ENCODE data around the gene MANEAL.

Gene MANEAL

DNA sequence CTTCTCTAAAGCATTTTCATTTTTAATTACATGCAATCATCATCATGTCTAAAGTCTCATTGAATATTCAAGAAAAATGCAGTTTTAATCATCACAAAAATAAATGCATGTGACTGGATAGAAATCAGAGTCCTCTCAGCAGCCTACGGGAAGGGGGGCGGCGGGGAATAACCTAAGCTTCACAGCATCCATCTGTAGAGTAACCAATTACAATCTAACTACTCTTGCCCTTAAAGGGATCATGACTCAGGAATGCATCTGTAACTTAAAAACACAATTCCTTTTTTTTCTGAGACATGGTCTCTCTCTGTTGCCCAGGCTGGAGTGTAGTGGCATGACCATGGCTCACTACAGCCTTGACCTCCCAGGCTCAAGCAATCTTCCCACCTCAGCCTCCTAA lies 43.1 kb downstream of the MANEAL start:
- DNase-seq (ENCODE audit: low read depth in 1 of 2, low spot score in 1 of 2) = no peak
- no peak overlapping the region for H3K4me3 ChIP-seq (replicated peaks; ENCODE audit: insufficient read depth, low read length)
- no peaks in the 10 kb centered on the region for H3K27me3 ChIP-seq (ENCODE audit: insufficient read depth, poor library complexity, severe bottlenecking)
- TF ChIP-seq GABPA (IDR thresholded peaks at IDR 0.05; ENCODE audit: low read depth) = no peak
- no peak overlapping the region for H3K27ac ChIP-seq (replicated peaks)

DNA sequence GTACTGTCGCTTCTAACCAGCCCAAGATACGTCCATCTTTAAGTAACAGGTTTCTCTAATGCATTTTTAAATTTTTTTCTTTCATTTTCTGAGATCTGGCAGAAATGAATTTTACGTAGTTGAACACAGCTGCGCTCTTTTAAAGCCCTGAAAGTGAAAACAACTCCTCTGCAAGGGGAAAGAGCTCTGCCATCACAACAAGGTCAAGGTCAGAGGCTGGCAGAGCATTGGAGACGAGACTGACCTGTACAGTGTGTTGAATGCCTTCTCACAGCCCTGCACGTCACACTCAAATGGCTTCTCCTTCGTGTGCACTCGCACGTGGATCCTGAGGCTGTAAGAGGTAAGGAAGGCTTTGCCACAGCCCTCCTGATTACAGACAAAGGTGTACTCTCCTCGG lies 46.0 kb downstream of the MANEAL start:
- TF ChIP-seq GABPA (IDR thresholded peaks at IDR 0.05; ENCODE audit: low read depth) (no peak), SPI1 (IDR thresholded peaks at IDR 0.05; ENCODE audit: borderline replicate concordance, low read depth) (no peak), POLR2AphosphoS5 (IDR thresholded peaks at IDR 0.05; ENCODE audit: low read depth) (no peak)
- TF ChIP-seq, protein P1, sequence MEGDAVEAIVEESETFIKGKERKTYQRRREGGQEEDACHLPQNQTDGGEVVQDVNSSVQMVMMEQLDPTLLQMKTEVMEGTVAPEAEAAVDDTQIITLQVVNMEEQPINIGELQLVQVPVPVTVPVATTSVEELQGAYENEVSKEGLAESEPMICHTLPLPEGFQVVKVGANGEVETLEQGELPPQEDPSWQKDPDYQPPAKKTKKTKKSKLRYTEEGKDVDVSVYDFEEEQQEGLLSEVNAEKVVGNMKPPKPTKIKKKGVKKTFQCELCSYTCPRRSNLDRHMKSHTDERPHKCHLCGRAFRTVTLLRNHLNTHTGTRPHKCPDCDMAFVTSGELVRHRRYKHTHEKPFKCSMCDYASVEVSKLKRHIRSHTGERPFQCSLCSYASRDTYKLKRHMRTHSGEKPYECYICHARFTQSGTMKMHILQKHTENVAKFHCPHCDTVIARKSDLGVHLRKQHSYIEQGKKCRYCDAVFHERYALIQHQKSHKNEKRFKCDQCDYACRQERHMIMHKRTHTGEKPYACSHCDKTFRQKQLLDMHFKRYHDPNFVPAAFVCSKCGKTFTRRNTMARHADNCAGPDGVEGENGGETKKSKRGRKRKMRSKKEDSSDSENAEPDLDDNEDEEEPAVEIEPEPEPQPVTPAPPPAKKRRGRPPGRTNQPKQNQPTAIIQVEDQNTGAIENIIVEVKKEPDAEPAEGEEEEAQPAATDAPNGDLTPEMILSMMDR (IDR thresholded peaks at IDR 0.05; ENCODE audit: insufficient read depth, low read length) = no peak
- TF ChIP-seq, protein P2, sequence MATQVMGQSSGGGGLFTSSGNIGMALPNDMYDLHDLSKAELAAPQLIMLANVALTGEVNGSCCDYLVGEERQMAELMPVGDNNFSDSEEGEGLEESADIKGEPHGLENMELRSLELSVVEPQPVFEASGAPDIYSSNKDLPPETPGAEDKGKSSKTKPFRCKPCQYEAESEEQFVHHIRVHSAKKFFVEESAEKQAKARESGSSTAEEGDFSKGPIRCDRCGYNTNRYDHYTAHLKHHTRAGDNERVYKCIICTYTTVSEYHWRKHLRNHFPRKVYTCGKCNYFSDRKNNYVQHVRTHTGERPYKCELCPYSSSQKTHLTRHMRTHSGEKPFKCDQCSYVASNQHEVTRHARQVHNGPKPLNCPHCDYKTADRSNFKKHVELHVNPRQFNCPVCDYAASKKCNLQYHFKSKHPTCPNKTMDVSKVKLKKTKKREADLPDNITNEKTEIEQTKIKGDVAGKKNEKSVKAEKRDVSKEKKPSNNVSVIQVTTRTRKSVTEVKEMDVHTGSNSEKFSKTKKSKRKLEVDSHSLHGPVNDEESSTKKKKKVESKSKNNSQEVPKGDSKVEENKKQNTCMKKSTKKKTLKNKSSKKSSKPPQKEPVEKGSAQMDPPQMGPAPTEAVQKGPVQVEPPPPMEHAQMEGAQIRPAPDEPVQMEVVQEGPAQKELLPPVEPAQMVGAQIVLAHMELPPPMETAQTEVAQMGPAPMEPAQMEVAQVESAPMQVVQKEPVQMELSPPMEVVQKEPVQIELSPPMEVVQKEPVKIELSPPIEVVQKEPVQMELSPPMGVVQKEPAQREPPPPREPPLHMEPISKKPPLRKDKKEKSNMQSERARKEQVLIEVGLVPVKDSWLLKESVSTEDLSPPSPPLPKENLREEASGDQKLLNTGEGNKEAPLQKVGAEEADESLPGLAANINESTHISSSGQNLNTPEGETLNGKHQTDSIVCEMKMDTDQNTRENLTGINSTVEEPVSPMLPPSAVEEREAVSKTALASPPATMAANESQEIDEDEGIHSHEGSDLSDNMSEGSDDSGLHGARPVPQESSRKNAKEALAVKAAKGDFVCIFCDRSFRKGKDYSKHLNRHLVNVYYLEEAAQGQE (IDR thresholded peaks at IDR 0.05; ENCODE audit: insufficient replicate concordance, low read depth) = no peak
- H3K27ac ChIP-seq (replicated peaks) = no peak overlapping the region

DNA sequence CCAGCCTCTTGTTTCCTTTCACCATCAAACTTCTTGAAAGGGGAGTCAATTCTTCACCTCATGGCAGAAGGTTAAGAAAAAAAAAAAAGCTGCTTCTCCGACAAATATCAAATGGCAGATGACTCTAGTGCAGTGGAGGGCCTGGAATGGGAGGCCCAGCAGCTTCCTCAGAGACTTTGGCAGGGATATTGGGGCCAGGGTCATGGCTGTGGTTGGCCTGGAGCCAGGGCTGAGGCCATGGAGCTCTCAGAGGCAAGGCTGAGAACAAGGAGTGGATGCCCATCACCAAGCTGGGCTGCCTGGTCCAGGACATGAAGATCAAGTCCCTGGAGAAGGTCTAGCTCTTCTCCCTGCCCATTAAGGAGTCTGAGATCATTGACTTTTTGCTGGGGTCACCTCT lies 47.1 kb downstream of the MANEAL start:
- DNase-seq (ENCODE audit: low read depth in 1 of 2, low spot score in 1 of 2) = no peak
- no peaks in the 10 kb centered on the region for H3K27me3 ChIP-seq (ENCODE audit: insufficient read depth, poor library complexity, severe bottlenecking)
- no peak overlapping the region for H3K4me3 ChIP-seq (replicated peaks; ENCODE audit: insufficient read depth, low read length)
- TF ChIP-seq, protein P1 (IDR thresholded peaks at IDR 0.05; ENCODE audit: insufficient read depth, low read length) = no peak
- TF ChIP-seq POLR2AphosphoS5 (IDR thresholded peaks at IDR 0.05; ENCODE audit: low read depth) (no peak), SPI1 (IDR thresholded peaks at IDR 0.05; ENCODE audit: borderline replicate concordance, low read depth) (no peak), GABPA (IDR thresholded peaks at IDR 0.05; ENCODE audit: low read depth) (no peak)
- TF ChIP-seq, protein P2 (IDR thresholded peaks at IDR 0.05; ENCODE audit: insufficient replicate concordance, low read depth) = no peak
- H3K27ac ChIP-seq (replicated peaks) = no peak overlapping the region

More for the DNA sequence above, 46.0 kb downstream of the MANEAL start:
- H3K27me3 ChIP-seq (ENCODE audit: insufficient read depth, poor library complexity, severe bottlenecking) = no peaks in the 10 kb centered on the region
- no peak for DNase-seq (ENCODE audit: low read depth in 1 of 2, low spot score in 1 of 2)
- no peak overlapping the region for H3K4me3 ChIP-seq (replicated peaks; ENCODE audit: insufficient read depth, low read length)

DNA sequence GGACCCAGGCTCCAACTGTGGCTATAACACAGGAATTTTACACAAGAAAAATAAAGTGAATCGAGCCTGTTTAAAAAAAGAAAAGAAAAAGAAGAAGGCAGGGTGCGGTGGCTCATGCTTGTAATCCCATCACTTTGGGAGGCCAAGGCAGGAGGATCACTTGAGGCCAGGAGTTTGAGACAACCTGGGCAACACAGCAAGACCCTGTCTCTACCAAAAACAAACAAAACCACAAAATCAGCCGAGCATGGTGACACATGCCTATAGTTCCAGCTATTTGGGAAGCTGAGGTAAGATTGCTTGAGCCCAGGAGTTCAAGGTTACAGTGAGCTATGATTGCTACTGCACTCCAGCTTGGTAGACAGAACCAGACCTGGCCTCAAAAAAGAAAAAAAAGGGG lies 48.0 kb downstream of the MANEAL start:
- TF ChIP-seq, protein P2 (IDR thresholded peaks at IDR 0.05; ENCODE audit: insufficient replicate concordance, low read depth) = no peak
- TF ChIP-seq GABPA (IDR thresholded peaks at IDR 0.05; ENCODE audit: low read depth) (no peak), POLR2AphosphoS5 (IDR thresholded peaks at IDR 0.05; ENCODE audit: low read depth) (no peak), SPI1 (IDR thresholded peaks at IDR 0.05; ENCODE audit: borderline replicate concordance, low read depth) (no peak)
- TF ChIP-seq, protein P1 (IDR thresholded peaks at IDR 0.05; ENCODE audit: insufficient read depth, low read length) = no peak
- Histone ChIP-seq H3K4me3 (replicated peaks; ENCODE audit: insufficient read depth, low read length) (no peak overlapping the region), H3K27me3 (ENCODE audit: insufficient read depth, poor library complexity, severe bottlenecking) (no peaks in the 10 kb centered on the region), H3K27ac (replicated peaks) (no peak overlapping the region)
- no peak for DNase-seq (ENCODE audit: low read depth in 1 of 2, low spot score in 1 of 2)
